MV-4-11 (cell line): Measurements from ENCODE around the gene CALY.

Experiments used
- DNase-seq: peaks from one replicate; lab custom pipeline; 2025; lab: John Stamatoyannopoulos, UW

CALY gene

DNA sequence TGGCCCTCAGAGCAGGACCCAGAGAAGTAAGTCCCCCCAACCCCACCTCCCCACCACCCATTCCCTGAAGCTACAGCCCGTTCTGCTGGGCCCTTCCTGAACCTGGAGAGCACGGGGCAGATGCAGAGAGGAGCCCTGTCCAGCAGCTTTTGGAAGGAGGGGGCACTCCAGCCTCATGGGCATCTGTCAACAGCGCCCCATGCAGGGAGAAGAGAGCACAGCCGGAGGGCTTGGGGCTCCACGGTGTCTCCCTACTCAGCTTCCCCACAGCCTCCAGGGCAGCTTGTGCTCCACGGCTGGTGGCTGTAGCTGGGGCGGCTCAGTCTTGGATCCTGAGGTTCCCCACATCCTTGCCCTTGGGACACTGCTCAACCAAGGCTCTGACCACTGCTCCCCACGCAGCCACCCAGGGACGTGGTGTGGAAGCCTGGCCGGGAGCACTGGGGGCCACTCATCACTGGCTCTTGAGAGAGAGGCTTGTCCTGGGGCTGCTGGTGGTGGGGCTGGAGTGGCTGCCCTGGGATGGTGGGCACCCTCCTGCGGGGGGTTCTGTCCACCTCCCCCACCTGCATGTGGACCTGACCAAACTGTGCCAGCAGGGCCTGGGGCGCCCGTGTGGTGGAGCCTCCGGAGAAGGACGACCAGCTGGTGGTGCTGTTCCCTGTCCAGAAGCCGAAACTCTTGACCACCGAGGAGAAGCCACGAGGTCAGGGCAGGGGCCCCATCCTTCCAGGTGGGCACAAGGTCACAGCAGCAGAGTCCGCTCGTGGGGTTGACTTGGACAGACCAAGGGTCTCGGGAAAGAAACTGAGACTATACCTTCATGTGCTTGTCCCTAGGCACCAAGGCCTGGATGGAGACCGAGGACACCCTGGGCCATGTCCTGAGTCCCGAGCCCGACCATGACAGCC lies 15.0 kb upstream of the CALY start:
- DNase-seq: no peak

GRCh38 chr10:133350950-133351329 lies 14.2 kb upstream of the CALY start:
- DNase-seq: no peak

GRCh38 chr10:133350283-133350949 lies 13.7 kb upstream of the CALY start:
- no peak for DNase-seq

GRCh38 chr10:133349577-133350011 lies 12.9 kb upstream of the CALY start:
- no peak for DNase-seq

GRCh38 chr10:133349160-133349568 lies 12.5 kb upstream of the CALY start:
- DNase-seq: no peak

- no peak for DNase-seq
Observed at GRCh38 chr10:133347710-133348517, 11.2 kb upstream of the CALY start.

GRCh38 chr10:133346413-133346812 lies 9.7 kb upstream of the CALY start:
- no peak for DNase-seq

DNA sequence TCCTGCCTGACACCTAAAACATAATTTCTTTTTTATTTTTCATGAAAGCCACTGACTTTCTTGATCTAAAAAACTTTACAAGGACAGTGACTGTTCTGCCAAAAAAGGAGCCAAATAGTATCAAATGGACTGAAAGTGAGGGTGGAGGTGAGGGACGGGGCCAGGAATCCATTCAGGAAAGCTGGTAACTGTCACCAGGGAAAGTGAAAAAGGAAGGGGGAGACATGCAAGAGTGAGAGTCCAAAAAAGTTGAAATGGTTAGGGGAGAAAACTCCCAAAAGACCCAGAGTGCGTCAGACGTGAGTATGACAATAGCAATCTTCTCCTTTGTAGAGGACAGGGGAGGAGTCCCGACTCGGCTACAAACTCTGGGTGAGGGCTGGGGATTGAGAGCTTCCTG lies 7.5 kb upstream of the CALY start:
- DNase-seq: no peak

DNA sequence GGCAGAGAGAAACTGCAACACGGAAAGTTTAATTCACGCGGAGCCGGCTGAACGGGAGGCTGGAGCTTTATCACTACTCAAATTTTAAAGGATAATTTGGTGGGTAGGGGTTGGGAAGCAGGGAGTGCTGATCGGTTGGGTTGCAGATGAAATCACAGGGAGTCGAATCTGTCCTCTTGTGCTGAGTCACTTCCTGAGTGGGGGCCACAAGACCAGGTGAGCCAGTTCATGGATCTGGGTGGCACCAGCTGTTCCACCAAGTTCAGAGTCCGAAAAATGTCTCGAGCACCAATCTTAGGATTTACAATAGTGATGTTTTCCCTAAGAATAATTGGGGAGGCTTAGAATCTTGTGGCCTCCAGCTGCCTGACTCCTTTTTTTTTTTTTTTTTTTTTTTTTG lies 6.9 kb upstream of the CALY start:
- no peak for DNase-seq

DNA sequence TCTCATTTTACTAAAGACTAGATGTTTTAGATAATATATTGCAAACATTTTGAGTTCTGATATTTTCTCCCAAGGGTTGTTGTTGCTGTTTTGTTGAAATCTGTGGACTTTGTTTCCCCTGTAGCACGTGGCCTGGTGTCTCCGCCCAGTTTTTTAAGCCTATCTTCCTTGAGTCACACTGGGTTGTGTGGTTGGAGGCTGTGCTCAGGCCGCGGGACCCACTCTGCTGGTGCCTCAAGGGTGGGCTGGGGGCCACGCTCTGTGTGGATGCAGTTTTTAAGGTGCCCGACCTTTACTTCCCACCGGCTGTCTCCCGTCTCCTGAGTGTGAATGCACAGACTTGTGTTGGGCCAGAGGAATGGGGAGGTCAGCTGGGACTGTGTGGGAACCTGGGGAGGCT lies 6.2 kb upstream of the CALY start:
- DNase-seq: no peak

GRCh38 chr10:133341983-133342382 lies 5.3 kb upstream of the CALY start:
- DNase-seq: no peak

GRCh38 chr10:133339708-133340380 lies 3.1 kb upstream of the CALY start:
- no peak for DNase-seq

DNA sequence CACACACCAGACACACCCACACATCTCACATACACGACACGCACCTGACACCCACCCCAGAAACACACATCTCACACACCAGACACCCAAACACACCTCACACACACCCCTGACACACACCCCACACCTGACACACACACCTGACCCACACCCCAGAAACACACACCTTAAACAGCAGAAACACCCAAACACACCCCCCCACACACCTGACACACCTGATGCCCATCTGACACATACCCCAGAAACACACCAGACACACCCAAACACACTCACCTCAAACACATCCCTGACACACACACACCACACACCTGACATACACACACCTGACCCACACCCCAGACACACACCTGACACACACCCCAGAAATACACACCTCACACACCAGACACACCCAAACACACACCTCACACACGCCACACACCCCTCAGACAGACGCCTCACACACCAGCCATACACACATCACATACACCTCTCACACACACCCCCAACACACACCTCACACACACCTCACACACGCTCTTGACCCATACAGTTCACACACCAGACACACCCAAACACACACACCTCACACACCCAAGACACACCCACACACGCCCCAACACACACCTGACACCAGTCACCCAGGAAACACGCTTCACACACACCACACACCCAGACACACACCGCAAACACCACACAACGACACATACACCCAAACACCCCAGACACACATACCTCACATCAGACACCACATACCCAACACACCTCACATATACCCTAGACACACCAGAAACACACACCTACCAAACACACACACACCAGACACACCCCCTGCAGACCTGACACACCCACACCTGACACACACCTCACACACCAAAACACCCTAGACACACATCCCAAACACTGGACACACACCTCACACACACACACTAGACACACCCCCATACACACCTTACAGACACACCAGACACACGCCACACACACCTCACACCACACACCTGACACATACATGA lies 1.7 kb upstream of the CALY start:
- DNase-seq: no peak

- no peak for DNase-seq
Observed at GRCh38 chr10:133337370-133337725, 652 bp upstream of the CALY start.

DNA sequence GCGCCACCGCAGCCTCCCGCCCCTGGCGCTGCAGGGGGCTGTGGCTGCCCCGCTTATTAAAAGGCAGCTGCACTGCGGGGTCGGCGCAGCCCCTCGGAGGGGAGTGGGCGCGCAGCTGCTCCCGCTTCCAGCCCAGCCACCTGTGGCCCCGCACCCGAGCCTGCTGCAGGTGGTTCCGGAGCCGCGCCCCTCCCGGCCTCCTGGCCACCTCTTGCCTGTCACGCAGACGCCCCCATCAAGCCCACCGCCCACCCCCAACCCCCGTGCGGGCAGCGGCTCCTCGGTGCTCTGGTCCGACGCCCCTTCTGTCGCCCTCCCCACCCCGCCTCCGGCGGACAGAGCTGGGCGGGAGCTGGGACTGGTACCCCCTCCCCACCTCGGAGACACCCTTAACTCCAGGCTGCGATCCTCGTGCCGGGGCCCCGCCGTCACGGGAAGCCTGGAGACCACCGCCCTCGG lies 549 bp downstream of the CALY start:
- DNase-seq: no peak

- no peak for DNase-seq
Observed at GRCh38 chr10:133335246-133336117, 1.2 kb downstream of the CALY start.

GRCh38 chr10:133334503-133335245 lies 2.0 kb downstream of the CALY start:
- DNase-seq: no peak

DNA sequence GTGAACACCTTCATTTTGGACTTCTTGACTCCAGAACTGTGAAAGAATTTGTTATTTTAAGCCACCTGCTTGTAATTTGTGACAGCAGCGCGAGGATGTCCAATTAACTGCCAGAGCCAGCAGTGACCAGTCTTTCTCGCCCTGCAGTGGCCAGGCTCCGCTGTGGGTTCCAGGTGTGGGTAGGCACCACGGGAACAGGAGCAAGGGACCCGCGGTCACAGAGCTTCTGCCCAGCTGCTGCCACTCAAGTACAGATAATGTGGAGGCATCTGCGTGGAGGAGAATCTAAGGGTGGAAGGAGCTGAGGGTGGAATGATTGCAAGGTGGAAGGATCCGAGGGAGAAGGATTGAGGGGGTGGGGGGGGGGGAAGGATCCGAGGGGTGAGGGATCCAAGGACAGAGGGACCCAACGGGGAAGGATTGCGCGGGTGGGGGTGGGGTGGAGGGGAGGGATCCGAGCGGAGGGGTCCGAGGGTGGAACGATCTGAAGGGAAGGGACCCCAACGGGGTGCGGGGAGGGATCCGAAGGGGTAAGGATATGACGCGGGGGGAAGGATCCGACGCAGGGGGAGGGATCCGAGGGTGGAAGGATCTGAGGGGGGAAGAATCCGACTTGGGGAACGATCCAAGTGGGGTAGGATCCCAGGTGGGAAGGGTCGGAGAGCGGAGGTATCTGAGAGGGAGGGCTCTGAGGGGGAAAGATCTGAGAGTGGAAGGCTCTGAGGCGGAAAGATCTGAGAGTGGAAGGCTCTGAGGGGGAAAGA lies 3.6 kb downstream of the CALY start:
- DNase-seq: no peak
